EH (cell line): ENCODE results near the gene CDC14B.
"Not testable (repeated sequence)": the region's sequence is repeated elsewhere in the genome, so short reads cannot be mapped to it uniquely, and the experiment has no call there.

ENCODE experiments used
- DNase-seq: peaks from one replicate; pipeline ENCODE4 v3.0.0-alpha.2; 2015; ENCODE audit warnings: low read depth

CDC14B gene

GRCh38 chr9:96550659-96551058 is 69.0 kb downstream of the CDC14B start:
- DNase-seq: no peak

- DNase-seq: not testable (repeated sequence)
These were observed 76.5 kb downstream of the CDC14B start for GRCh38 chr9:96543131-96543530.

DNA sequence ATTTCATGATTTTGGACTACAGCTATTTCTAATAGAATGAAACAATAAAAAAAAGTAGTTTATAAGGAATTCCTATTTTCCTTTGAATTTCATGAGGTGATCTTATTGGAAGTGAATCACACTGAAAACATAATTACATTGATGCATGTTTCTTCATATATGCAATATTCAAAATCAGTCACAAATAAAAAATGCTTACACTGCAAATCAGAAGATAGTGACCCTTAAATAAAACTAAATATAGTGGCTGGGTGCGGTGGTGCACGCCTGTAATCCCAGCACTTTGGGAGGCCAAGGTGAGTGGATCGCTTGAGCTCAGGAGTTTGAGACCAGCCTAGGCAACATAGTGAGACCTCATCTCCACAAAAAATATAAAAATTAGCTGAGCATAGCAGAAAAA is 79.5 kb downstream of the CDC14B start:
- DNase-seq: no peak

- no peak for DNase-seq
These were observed 87.5 kb downstream of the CDC14B start for GRCh38 chr9:96532173-96532572.

GRCh38 chr9:96524764-96525163 is 94.9 kb downstream of the CDC14B start:
- DNase-seq: no peak

DNA sequence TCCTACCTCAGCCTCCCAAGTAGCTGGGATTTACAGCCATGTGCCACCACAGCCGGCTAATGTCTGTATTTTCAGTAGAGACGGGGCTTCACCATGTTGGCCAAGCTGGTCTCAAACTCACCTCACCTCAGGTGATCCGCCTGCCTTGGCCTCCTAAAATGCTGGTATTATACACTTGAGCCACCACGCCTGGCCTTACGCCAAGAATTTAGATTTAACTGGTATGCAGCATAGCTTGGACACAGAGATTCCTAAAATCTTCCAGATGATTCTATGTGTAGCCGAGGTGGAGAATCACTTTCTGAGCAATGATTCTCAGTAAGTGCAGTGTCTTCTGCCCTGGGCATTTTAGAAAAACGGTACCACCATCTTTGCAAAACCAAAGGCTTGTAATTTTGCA is 95.6 kb downstream of the CDC14B start:
- peak; percentile 47 for DNase-seq

DNA sequence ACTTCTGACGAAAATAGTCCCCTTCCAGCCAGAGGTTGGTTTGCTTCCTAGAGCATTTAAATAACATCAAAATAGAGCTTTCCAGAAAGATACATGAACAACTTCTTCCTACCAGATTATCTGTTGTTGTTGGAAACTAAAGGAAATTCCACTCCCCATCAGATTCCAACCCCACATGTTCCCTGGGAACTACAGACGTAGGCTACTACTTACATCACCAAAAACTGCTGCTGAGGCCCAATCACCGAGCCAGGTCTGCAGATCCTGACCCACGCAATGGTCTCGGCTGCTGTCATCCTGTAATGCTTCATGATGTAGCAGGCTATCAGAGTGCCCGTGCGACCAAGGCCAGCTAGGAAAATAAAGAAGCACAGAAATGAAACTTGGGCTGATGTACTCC is 96.3 kb downstream of the CDC14B start:
- DNase-seq: no peak

DNA sequence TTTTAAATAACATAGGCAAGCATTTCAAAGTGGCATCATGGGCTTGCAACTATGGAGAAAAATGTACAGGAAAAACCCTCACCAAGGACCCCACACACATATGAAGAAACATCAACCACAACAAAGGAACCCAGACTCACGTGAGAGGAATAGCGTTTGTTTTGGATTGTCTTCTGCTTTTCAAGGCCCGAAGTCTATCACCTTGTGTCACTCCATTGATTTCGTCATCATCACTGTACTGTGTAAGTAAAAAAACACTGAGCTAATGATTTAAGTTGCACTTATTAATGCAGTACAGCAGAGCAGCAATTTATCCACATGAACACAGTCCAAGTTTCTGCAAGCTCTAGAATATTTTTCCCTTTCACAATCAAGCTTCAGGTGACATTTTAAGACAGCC is 97.3 kb downstream of the CDC14B start:
- DNase-seq: no peak

DNA sequence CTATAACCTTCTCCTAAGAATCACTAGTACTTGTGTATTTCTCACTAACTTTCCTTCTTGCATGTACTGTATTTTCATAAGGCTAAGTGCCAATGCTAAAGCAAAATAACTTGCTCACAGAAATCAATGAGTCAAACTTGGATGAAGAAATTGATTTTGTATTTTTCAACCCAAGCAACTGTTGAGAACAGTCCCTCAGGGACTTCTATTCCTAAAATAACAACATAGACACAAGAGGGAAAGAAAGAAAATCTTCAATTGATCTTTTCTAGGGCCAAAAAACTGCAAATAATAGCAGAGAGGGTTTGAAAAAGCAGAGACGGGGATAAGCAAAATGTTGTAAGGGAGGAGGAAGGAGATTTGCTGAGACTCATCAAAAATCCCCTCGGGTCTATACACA is 99.9 kb downstream of the CDC14B start:
- no peak for DNase-seq

DNA sequence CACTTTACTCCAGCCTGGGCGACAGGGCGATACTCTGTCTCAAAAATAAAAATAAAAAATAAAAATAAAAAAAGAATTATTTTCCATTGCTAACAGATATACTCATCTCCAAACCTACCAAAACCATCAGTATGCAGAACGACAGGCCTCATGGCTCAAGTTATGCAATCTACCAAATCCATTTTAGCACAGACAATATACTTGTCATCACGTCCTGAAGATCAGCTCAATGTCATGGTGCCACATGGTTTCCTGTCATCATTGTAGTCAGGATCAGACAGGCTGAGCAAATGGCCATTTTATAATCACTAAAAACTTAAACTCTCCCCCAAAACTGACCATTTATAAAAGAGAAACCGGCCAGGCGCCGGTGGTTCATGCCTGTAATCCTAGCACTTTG is 100.5 kb downstream of the CDC14B start:
- DNase-seq: no peak

DNA sequence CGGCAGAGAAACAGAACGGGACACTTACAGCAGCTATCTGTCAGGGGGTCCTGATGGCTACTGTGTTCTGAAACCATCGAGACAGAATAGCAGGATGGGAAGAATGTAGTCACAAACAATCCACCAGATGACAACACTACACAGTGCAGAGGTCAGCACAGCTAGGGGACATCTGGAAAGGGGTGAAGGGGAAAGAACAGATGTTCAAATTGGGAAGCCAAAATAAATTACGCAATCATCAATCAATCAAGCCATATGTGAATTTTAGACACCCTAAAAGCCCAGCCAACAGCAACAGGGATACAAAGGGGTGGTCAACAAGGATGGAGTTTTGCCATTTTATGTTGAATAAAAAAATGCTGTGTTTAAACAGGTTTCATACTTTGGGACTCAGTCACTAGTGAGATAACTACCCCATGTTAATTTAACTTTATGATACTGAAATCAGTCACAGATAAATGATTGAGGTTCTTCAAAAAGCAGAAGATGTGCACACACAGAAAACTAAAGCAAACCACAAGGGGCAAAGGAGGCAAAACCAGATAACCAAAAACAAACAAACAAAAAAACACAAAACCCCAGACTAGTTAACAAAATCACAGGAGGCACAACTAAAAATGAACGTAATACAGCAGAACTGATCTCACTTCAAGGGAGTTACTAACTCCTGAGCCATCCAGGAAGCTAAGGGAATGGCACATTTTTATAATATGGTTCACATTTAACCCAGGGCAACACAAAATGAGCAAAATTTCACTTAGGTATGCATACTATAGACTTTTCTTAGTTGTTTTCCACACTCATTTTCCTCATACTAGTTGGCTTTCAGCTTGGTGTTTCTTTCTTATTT is 103.8 kb downstream of the CDC14B start:
- peak; percentile 61 for DNase-seq

DNA sequence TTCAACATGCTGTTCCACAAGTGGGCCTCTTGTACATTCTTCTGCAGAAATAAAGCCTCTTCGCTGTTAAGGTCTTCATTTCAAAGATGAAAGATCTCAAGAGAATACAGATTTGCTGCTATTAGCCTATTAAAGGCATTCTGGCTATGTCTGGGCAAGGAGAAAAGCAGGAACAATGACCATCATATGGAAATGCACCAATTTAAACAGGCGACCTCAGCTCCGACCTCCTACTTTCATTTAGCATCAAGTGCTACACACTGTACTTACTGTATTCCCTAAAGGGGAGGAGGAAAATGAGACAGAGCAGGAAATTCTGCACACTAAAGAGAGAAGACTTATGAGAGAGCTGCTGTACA is 104.9 kb downstream of the CDC14B start:
- DNase-seq: peak; percentile 45

GRCh38 chr9:96514108-96514799 is 105.4 kb downstream of the CDC14B start:
- peak; percentile 83 for DNase-seq

- DNase-seq: peak; percentile 69
These were observed 106.0 kb downstream of the CDC14B start for GRCh38 chr9:96513622-96514021.

GRCh38 chr9:96512240-96512639 is 107.4 kb downstream of the CDC14B start:
- no peak for DNase-seq

- peak; percentile 64 for DNase-seq
These were observed 109.4 kb downstream of the CDC14B start for GRCh38 chr9:96510258-96510657.

GRCh38 chr9:96509848-96510247 is 109.8 kb downstream of the CDC14B start:
- no peak for DNase-seq

GRCh38 chr9:96509026-96509425 is 110.6 kb downstream of the CDC14B start:
- peak; percentile 15 for DNase-seq

DNA sequence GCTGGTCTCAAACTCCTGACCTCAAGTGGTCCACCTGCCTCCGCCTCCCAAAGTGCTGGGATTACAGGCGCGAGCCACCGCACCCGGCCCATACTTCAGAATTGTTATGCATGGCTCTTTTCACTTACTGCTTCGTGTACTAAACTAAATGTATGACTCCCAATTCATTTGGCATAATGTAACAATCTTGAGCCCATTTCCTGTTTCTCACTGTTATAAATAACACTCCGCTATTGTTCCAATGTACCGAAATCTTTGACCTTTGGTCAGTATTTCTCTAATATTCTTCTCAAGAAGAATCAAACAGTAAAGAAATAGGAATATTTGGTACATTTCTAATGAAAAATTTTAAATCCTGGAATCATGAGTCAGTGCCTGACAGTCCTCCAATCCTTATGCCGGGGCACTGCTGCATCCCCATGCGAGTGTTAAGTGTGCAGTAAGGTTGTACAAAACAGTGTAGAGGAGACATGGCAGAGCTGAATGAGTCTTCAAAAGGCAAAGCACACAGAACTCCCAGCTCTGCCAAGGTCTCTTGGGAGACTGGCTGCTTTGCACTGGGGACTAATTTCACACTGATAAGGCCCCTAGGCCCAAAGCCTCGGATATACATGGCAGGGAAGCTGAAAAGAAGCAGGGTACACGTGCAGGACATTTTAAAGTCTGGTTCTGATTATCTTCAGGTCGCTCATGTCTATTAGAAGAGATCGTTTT is 111.3 kb downstream of the CDC14B start:
- no peak for DNase-seq

- no peak for DNase-seq
These were observed 114.2 kb downstream of the CDC14B start for GRCh38 chr9:96505316-96505991.

DNA sequence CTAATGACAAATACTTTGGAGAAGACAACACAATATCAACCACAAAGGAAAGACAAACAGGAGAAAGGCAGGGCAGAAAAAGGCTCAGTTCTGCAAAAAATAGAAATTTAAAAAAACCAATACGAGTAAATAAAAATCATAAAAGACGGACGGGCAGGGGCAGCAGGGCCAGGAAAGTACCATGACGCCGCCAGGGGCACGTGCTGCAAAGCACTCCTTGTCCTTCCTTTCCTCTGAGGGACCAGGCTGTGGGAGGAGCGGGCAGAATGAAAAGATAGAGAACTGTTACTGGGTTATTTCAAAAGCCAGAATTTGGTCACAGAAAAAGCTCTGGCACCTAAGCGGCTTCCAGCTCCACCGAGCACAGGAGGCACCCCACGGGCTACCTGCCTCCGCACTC is 115.7 kb downstream of the CDC14B start:
- DNase-seq: no peak

DNA sequence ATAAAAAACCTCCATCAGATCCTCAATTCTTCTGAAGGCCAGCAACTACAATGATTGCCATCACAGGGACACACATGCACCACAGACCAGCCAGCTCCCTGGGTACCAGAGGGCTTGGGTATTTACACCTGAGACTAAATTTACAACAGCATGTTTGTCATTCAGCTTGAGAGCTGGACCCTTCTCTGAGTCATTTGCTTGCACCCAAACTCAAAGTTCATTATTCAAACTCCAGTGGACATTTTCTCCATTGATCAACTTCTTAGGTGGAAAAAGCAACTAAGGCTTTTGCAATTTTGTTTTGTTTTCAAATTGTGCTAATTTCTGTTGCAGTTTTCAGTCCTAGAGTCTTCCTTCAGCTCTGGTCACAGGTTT is 116.3 kb downstream of the CDC14B start:
- not testable (repeated sequence) for DNase-seq
